ENCODE measurements around the gene PGLYRP4. TPM values are rescaled to one million over a fixed set of nuclear protein-coding genes. Genes with fewer than 3 reads are reported as not detected.

The PGLYRP4 gene
- polyA plus RNA-seq, 3 donors, result not detected

GRCh38 chr1:153305682-153306081 is 43.0 kb downstream of the PGLYRP4 start:
- Histone ChIP-seq H3K27me3 (ENCODE audit: control insufficient read depth in 2 of 2, insufficient read depth in 2 of 2, low read length in 2 of 2) (no peaks in the 10 kb centered on the region), H3K79me2 (ENCODE audit: insufficient read depth, low read length) (no peaks in the 10 kb centered on the region), H3K36me3 (replicated peaks in 1 of 2; ENCODE audit: control insufficient read depth in 1 of 2, insufficient read depth in 2 of 2, low read length in 2 of 2) (no peaks in the 10 kb centered on the region), H2AFZ (ENCODE audit: insufficient read depth, low read depth, low read length, poor library complexity, severe bottlenecking) (no peak overlapping the region), H3K4me2 (replicated peaks; ENCODE audit: extremely low read depth, low read length, poor library complexity, severe bottlenecking) (no peak overlapping the region), H3K9me3 (replicated peaks in 1 of 2; ENCODE audit: control insufficient read depth in 1 of 2, insufficient read depth in 1 of 2, low read length in 2 of 2) (no peaks in the 10 kb centered on the region), H3K4me1 (ENCODE audit: control insufficient read depth in 1 of 2, insufficient read depth in 2 of 2, low read length in 2 of 2) (peaks cover 7 to 11% of the 10 kb centered on the region in 2 donors), H3K4me3 (replicated peaks in 1 of 3; ENCODE audit: low read depth in 2 of 3, low read length in 3 of 3) (no peak overlapping the region), H4K20me1 (ENCODE audit: insufficient read depth, low read length) (no peaks in the 10 kb centered on the region), H3K27ac (ENCODE audit: low read depth in 1 of 2, low read length in 2 of 2) (no peak overlapping the region), H3K9ac (ENCODE audit: insufficient read depth, low read length, poor library complexity, severe bottlenecking) (no peak overlapping the region)
- H3K27me3 Mint-ChIP-seq (ENCODE audit: low read depth in 3 of 3), result peaks cover 2 to 8% (median 5%) of the 10 kb centered on the region in 3 donors
- no peak overlapping the region for H3K27ac Mint-ChIP-seq
- no peak for TF ChIP-seq CTCF (IDR thresholded peaks at IDR 0.05)
- no peak for DNase-seq
- H3K36me3 Mint-ChIP-seq, result no peaks in the 10 kb centered on the region
- 100% methylated on average over 4 of the region's 6 CpGs for WGBS (ENCODE audit: insufficient coverage)
- H3K4me1 Mint-ChIP-seq, result peaks cover 15% of the 10 kb centered on the region
- H3K9me3 Mint-ChIP-seq, result peaks cover 0 to 2% (median 0%) of the 10 kb centered on the region in 7 donors
- no peak overlapping the region for H3K4me3 Mint-ChIP-seq
- intact Hi-C loops (cut with micrococcal nuclease), result no loop called here

- no peak for TF ChIP-seq CTCF (IDR thresholded peaks at IDR 0.05)
Observed at GRCh38 chr1:153302308-153302707, 46.3 kb downstream of the PGLYRP4 start.

More at GRCh38 chr1:153302308-153302707, 46.3 kb downstream of the PGLYRP4 start:
- no peaks in the 10 kb centered on the region for H4K20me1 ChIP-seq (ENCODE audit: insufficient read depth, low read length)
- no peak overlapping the region for H3K4me3 ChIP-seq (replicated peaks in 1 of 3; ENCODE audit: low read depth in 2 of 3, low read length in 3 of 3)
- H3K27ac Mint-ChIP-seq, result no peak overlapping the region
- no peak overlapping the region for H3K9ac ChIP-seq (ENCODE audit: insufficient read depth, low read length, poor library complexity, severe bottlenecking)
- intact Hi-C loops (cut with micrococcal nuclease), result no loop called here
- H3K27me3 Mint-ChIP-seq (ENCODE audit: low read depth in 3 of 3), result peaks cover 1 to 5% (median 4%) of the 10 kb centered on the region in 3 donors
- H3K9me3 ChIP-seq (replicated peaks in 1 of 2; ENCODE audit: control insufficient read depth in 1 of 2, insufficient read depth in 1 of 2, low read length in 2 of 2), result no peaks in the 10 kb centered on the region
- peaks cover 12% of the 10 kb centered on the region for H3K4me1 Mint-ChIP-seq
- no peaks in the 10 kb centered on the region for H3K27me3 ChIP-seq (ENCODE audit: control insufficient read depth in 2 of 2, insufficient read depth in 2 of 2, low read length in 2 of 2)
- H3K4me3 Mint-ChIP-seq, result no peak overlapping the region
- H3K79me2 ChIP-seq (ENCODE audit: insufficient read depth, low read length), result no peaks in the 10 kb centered on the region
- no peak overlapping the region for H2AFZ ChIP-seq (ENCODE audit: insufficient read depth, low read depth, low read length, poor library complexity, severe bottlenecking)
- no peak overlapping the region for H3K27ac ChIP-seq (ENCODE audit: low read depth in 1 of 2, low read length in 2 of 2)
- H3K9me3 Mint-ChIP-seq, result no peaks in the 10 kb centered on the region
- 100% methylated on average over 3 of the region's 5 CpGs for WGBS (ENCODE audit: insufficient coverage)
- no peaks in the 10 kb centered on the region for H3K36me3 Mint-ChIP-seq
- H3K36me3 ChIP-seq (replicated peaks in 1 of 2; ENCODE audit: control insufficient read depth in 1 of 2, insufficient read depth in 2 of 2, low read length in 2 of 2), result no peaks in the 10 kb centered on the region
- DNase-seq, result no peak
- peaks cover 7 to 11% of the 10 kb centered on the region in 2 donors for H3K4me1 ChIP-seq (ENCODE audit: control insufficient read depth in 1 of 2, insufficient read depth in 2 of 2, low read length in 2 of 2)
- H3K4me2 ChIP-seq (replicated peaks; ENCODE audit: extremely low read depth, low read length, poor library complexity, severe bottlenecking), result no peak overlapping the region

Data from CD14-positive monocyte (primary cell).